ENCODE results near the gene ATP2B2.
A peak's percentile ranks its signal among the peaks of the same experiment; 100 is the strongest.

Gene ATP2B2

DNA sequence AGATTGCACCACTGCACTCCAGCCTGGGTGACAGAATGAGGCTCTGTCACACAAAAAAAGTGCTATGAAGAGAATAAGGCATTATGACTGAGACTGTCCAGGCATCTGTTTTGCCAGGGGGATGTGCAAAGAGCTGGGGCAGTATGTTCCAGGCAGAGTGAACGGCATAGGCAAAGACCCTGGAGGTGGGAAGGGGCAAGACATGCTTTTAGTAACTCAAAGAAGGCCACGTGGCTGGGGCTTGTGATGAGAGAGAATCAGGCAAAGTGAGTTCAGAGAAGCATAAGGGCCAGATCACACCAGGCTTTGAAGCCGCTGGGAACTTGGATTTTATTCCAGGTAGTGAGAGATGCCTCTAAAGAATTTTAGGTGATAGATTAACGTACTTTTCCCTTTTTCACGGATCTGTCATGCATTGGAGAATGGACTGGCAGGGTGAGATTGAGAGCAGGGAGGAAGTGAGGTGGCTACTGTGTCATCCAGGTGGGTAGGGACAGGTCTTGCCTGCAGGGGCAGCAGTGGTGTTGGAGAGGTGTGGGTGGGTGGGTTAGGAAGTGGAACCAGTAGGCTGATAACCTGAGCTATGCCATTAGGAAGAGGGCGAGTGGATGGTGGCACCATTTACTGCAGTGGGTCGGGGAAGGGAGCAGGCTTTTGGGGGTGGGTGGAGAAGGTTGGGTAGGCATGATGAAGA, 31.7 kb downstream of the ATP2B2 start:
- Histone ChIP-seq H2BK12ac (ENCODE audit: low read length in 2 of 2) (no peak overlapping the region), H3K4me1 (ENCODE audit: control insufficient read depth, insufficient read depth, low read depth, low read length) (peaks cover 8% of the 10 kb centered on the region), H2AFZ (ENCODE audit: low read depth, low read length) (no peak overlapping the region), H3K18ac (ENCODE audit: low read depth in 1 of 2, low read length in 2 of 2) (no peak overlapping the region), H3K14ac (ENCODE audit: low read length in 2 of 2) (no peak overlapping the region), H2AK5ac (ENCODE audit: low read length, severe bottlenecking) (no peak overlapping the region), H3K36me3 (ENCODE audit: control insufficient read depth in 1 of 2, insufficient read depth in 2 of 2, low read depth in 1 of 2, low read length in 2 of 2) (no peaks in the 10 kb centered on the region), H3K4me2 (ENCODE audit: low read length, poor library complexity, severe bottlenecking) (no peak overlapping the region), H2BK120ac (ENCODE audit: low read depth, low read length) (no peak overlapping the region), H4K8ac (ENCODE audit: low read length) (no peak overlapping the region), H3K9ac (ENCODE audit: low read length) (no peak overlapping the region), H3K79me1 (replicated peaks; ENCODE audit: low read length, poor library complexity, severe bottlenecking) (no peaks in the 10 kb centered on the region), H3K9me3 (ENCODE audit: control insufficient read depth, low read length) (peaks cover 4% of the 10 kb centered on the region), H3K23ac (ENCODE audit: low read length in 2 of 2) (no peak overlapping the region), H2BK5ac (ENCODE audit: low read depth, low read length, poor library complexity, severe bottlenecking) (no peak overlapping the region), H3K27me3 (ENCODE audit: control insufficient read depth in 1 of 2, insufficient read depth in 1 of 2, low read length in 2 of 2) (peaks cover 37 to 78% of the 10 kb centered on the region in 2 experiments), H4K91ac (ENCODE audit: low read length) (no peak overlapping the region), H3K4ac (ENCODE audit: low read depth in 1 of 2, low read length in 2 of 2) (no peak overlapping the region), H3K27ac (ENCODE audit: low read length, poor library complexity, severe bottlenecking) (no peak overlapping the region), H3K4me3 (ENCODE audit: insufficient read depth in 1 of 2, low read depth in 1 of 2, low read length in 2 of 2) (no peak overlapping the region), H2BK15ac (ENCODE audit: low read depth, poor library complexity, severe bottlenecking) (no peak overlapping the region)
- no peak for DNase-seq
- WGBS, result 69% methylated on average over 7 of the region's 7 CpGs

DNA sequence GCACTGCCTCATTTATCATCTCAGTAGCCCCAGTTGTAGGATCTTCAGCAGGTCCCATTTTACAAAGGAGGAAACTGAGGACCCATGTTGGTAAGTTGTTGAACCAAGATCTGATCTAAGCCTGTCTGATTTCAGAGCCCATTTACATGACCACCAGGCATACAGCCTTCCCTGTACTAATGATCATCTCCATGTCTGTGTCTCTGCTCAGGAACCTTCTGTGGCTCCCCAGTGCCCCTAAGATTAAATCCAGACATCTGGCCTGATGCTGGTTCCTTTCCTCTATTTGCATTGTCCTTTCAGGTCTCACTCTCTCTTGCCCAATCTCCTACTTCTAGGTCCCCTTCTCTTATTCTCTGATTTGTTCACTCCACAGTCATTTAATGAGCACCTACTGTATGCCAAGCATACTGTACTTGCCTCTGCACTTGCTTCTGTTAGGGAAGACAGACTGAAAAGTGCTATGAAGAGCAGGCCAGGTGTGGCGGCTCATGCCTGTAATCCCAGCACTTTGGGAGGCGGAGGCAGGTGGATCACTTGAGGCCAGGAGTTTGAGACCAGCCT, 32.4 kb downstream of the ATP2B2 start:
- no peak overlapping the region for H4K91ac ChIP-seq (ENCODE audit: low read length)
- 93% methylated on average over 2 of the region's 2 CpGs for WGBS
- H3K23ac ChIP-seq (ENCODE audit: low read length in 2 of 2), result no peak overlapping the region
- no peak overlapping the region for H3K4ac ChIP-seq (ENCODE audit: low read depth in 1 of 2, low read length in 2 of 2)
- DNase-seq, result no peak
- H4K8ac ChIP-seq (ENCODE audit: low read length), result no peak overlapping the region
- no peak overlapping the region for H3K9ac ChIP-seq (ENCODE audit: low read length)
- H3K79me1 ChIP-seq (replicated peaks; ENCODE audit: low read length, poor library complexity, severe bottlenecking), result no peaks in the 10 kb centered on the region
- H2AFZ ChIP-seq (ENCODE audit: low read depth, low read length), result no peak overlapping the region
- H2BK5ac ChIP-seq (ENCODE audit: low read depth, low read length, poor library complexity, severe bottlenecking), result no peak overlapping the region
- no peaks in the 10 kb centered on the region for H3K9me3 ChIP-seq (ENCODE audit: control insufficient read depth, low read length)
- no peak overlapping the region for H3K18ac ChIP-seq (ENCODE audit: low read depth in 1 of 2, low read length in 2 of 2)
- no peak overlapping the region for H3K14ac ChIP-seq (ENCODE audit: low read length in 2 of 2)
- no peak overlapping the region for H3K4me2 ChIP-seq (ENCODE audit: low read length, poor library complexity, severe bottlenecking)
- H3K36me3 ChIP-seq (ENCODE audit: control insufficient read depth in 1 of 2, insufficient read depth in 2 of 2, low read depth in 1 of 2, low read length in 2 of 2), result no peaks in the 10 kb centered on the region
- peaks cover 8% of the 10 kb centered on the region for H3K4me1 ChIP-seq (ENCODE audit: control insufficient read depth, insufficient read depth, low read depth, low read length)
- H2BK12ac ChIP-seq (ENCODE audit: low read length in 2 of 2), result no peak overlapping the region
- H2AK5ac ChIP-seq (ENCODE audit: low read length, severe bottlenecking), result no peak overlapping the region
- no peak overlapping the region for H2BK15ac ChIP-seq (ENCODE audit: low read depth, poor library complexity, severe bottlenecking)
- H2BK120ac ChIP-seq (ENCODE audit: low read depth, low read length), result no peak overlapping the region
- H3K4me3 ChIP-seq (ENCODE audit: insufficient read depth in 1 of 2, low read depth in 1 of 2, low read length in 2 of 2), result no peak overlapping the region
- peaks cover 37 to 80% of the 10 kb centered on the region in 2 experiments for H3K27me3 ChIP-seq (ENCODE audit: control insufficient read depth in 1 of 2, insufficient read depth in 1 of 2, low read length in 2 of 2)
- no peak overlapping the region for H3K27ac ChIP-seq (ENCODE audit: low read length, poor library complexity, severe bottlenecking)

DNA sequence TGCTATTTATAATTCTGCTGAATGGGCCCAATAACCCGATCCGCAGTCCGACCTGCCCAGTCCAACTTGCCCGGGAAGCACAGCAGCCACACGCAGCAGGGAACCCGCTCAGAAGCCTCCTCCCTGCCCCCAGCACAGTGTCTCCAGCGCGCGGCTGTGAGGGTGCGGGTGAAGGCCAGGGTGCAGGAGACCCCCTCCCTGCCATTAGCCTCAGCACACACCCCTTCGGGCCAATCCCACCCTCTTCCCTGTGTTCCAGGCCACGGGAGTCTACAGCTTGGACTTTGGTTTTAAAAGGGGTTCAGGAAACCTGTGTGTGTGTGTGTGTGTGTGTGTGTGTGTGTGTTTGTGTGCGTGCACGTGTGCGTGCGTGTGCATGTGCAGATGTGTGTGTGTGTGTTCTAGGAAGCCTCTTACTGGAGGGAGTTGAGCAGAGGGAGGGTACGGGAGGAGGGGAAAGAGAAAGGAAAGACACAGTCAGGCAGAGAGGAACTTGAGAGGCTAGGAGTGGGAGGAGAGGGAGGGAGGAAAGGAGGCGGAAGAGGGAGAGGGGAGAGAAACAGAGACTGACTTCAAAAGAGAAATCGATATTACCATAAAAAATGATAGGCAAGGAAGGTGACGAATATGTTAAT, 34.2 kb downstream of the ATP2B2 start:
- Histone ChIP-seq H3K23ac (ENCODE audit: low read length in 2 of 2) (no peak overlapping the region), H2BK120ac (ENCODE audit: low read depth, low read length) (no peak overlapping the region), H2BK12ac (ENCODE audit: low read length in 2 of 2) (no peak overlapping the region), H2AFZ (ENCODE audit: low read depth, low read length) (no peak overlapping the region), H4K8ac (ENCODE audit: low read length) (no peak overlapping the region), H2BK15ac (ENCODE audit: low read depth, poor library complexity, severe bottlenecking) (no peak overlapping the region), H3K14ac (ENCODE audit: low read length in 2 of 2) (no peak overlapping the region), H4K91ac (ENCODE audit: low read length) (no peak overlapping the region), H2AK5ac (ENCODE audit: low read length, severe bottlenecking) (no peak overlapping the region), H3K9me3 (ENCODE audit: control insufficient read depth, low read length) (no peaks in the 10 kb centered on the region), H3K79me1 (replicated peaks; ENCODE audit: low read length, poor library complexity, severe bottlenecking) (no peaks in the 10 kb centered on the region), H3K18ac (ENCODE audit: low read depth in 1 of 2, low read length in 2 of 2) (no peak overlapping the region), H3K27ac (ENCODE audit: low read length, poor library complexity, severe bottlenecking) (no peak overlapping the region), H3K4ac (ENCODE audit: low read depth in 1 of 2, low read length in 2 of 2) (no peak overlapping the region), H2BK5ac (ENCODE audit: low read depth, low read length, poor library complexity, severe bottlenecking) (no peak overlapping the region), H3K4me3 (ENCODE audit: insufficient read depth in 1 of 2, low read depth in 1 of 2, low read length in 2 of 2) (peak overlapping the region in 1 of 2 experiments; percentile 8), H3K9ac (ENCODE audit: low read length) (no peak overlapping the region), H3K27me3 (ENCODE audit: control insufficient read depth in 1 of 2, insufficient read depth in 1 of 2, low read length in 2 of 2) (peaks cover 43 to 94% of the 10 kb centered on the region in 2 experiments), H3K4me1 (ENCODE audit: control insufficient read depth, insufficient read depth, low read depth, low read length) (peaks cover 8% of the 10 kb centered on the region), H3K4me2 (ENCODE audit: low read length, poor library complexity, severe bottlenecking) (no peak overlapping the region), H3K36me3 (ENCODE audit: control insufficient read depth in 1 of 2, insufficient read depth in 2 of 2, low read depth in 1 of 2, low read length in 2 of 2) (no peaks in the 10 kb centered on the region)
- WGBS, result 43% methylated on average over 8 of the region's 20 CpGs
- no peak for DNase-seq
